H1 (cell line): ENCODE results near the gene IFNL1. TPM values are rescaled to one million over a fixed set of nuclear protein-coding genes. Genes with fewer than 3 reads are reported as not detected.

Experiments
- CTCF ChIA-PET: fragments of 300-600 bp; sonication (Branson Sonifier 250); formaldehyde crosslinking; loops from one replicate; lab custom pipeline; 2021; ENCODE audit not compliant: partially characterized antibody; lab: Charles Lee
- POLR2A ChIA-PET: fragments of 300-600 bp; sonication (Branson Sonifier 250); formaldehyde crosslinking; loops from one replicate; lab custom pipeline; 2021; ENCODE audit warnings: inconsistent platforms; ENCODE audit not compliant: partially characterized antibody; lab: Charles Lee
- DNase-seq, 2 experiments: peaks; one replicate each; pipeline versions ENCODE4 v3.0.0 to v3.0.0-alpha.2; 2010 to 2022; ENCODE audit warnings: low spot score in 2 of 2, low read depth in 1 of 2, mixed read lengths in 1 of 2
- FAIRE-seq: peaks from 2 replicates; lab custom pipeline; 2011; peaks lifted over from hg19 to GRCh38; lab: Jason Lieb, UNC
- H2AFZ ChIP-seq: 2 replicates; pipeline ENCODE4 v1.8.1; 2012; ENCODE audit warnings: low read length, inconsistent platforms
- H2AK5ac ChIP-seq: 2 replicates; pipeline ENCODE4 v1.6.1; 2013; ENCODE audit warnings: low read depth, low read length
- H2BK120ac ChIP-seq: replicated peaks from 2 replicates; pipeline ENCODE3; 2013; ENCODE audit warnings: low read depth, low read length, inconsistent platforms
- H2BK12ac ChIP-seq: 2 replicates; pipeline ENCODE4 v1.6.1; 2013; ENCODE audit warnings: low read depth, low read length
- H2BK15ac ChIP-seq: 2 replicates; pipeline ENCODE4 v1.6.1; 2013; ENCODE audit warnings: low read length
- H2BK20ac ChIP-seq: 2 replicates; pipeline ENCODE4 v1.6.1; 2013; ENCODE audit warnings: low read length
- H2BK5ac ChIP-seq: 2 replicates; pipeline ENCODE4 v1.6.1; 2013; ENCODE audit warnings: low read depth, low read length
- H3K14ac ChIP-seq: 2 replicates; pipeline ENCODE4 v1.6.1; 2013; ENCODE audit warnings: inconsistent platforms; ENCODE audit not compliant: insufficient read length
- H3K18ac ChIP-seq: 2 replicates; pipeline ENCODE4 v1.6.1; 2013; ENCODE audit warnings: low read length; ENCODE audit errors: extremely low read depth
- H3K23ac ChIP-seq: 2 replicates; pipeline ENCODE4 v1.6.1; 2013; ENCODE audit warnings: inconsistent platforms; ENCODE audit not compliant: insufficient read length
- H3K23me2 ChIP-seq: 2 replicates; pipeline ENCODE4 v1.6.1; 2013; ENCODE audit warnings: low read depth, low read length
- H3K27ac ChIP-seq: 2 replicates; pipeline ENCODE4 v1.6.1; 2011; ENCODE audit warnings: low read depth, low read length, inconsistent platforms
- H3K27me3 ChIP-seq, 4 experiments: replicated peaks in 1 of 4; 1 replicate in 1 of 4; 2 replicates in 3 of 4; pipeline versions ENCODE4 v1.6.1 to v1.8.1; 2011 to 2013; ENCODE audit warnings: low read length in 3 of 4, mild to moderate bottlenecking in 3 of 4, inconsistent platforms in 2 of 4, mixed read lengths in 2 of 4, moderate library complexity in 1 of 4; ENCODE audit not compliant: control insufficient read depth in 3 of 4, insufficient read depth in 3 of 4; ENCODE audit errors: extremely low read depth in 1 of 4
- H3K36me3 ChIP-seq, 4 experiments: 2 replicates each; pipeline versions ENCODE4 v1.6.1 to v1.8.1; 2011 to 2013; ENCODE audit warnings: mild to moderate bottlenecking in 4 of 4, low read length in 3 of 4, moderate library complexity in 2 of 4, control low read depth in 1 of 4, inconsistent platforms in 1 of 4; ENCODE audit not compliant: insufficient read depth in 4 of 4, control insufficient read depth in 2 of 4
- H3K4ac ChIP-seq: replicated peaks from 2 replicates; pipeline ENCODE3; 2013; ENCODE audit warnings: low read length, low read depth, mixed read lengths, inconsistent platforms; ENCODE audit not compliant: insufficient read length
- H3K4me1 ChIP-seq, 4 experiments: replicated peaks in 1 of 4; 1 replicate in 1 of 4; 2 replicates in 3 of 4; pipeline versions ENCODE4 v1.6.1 to v1.8.1; 2011 to 2013; ENCODE audit warnings: low read length in 3 of 4, inconsistent platforms in 2 of 4, mixed read lengths in 1 of 4; ENCODE audit not compliant: insufficient read depth in 4 of 4, control insufficient read depth in 3 of 4
- H3K4me2 ChIP-seq, 2 experiments: 2 replicates each; pipeline versions ENCODE4 v1.6.1 to v1.8.1; 2011 to 2013; ENCODE audit warnings: low read depth in 2 of 2, low read length in 2 of 2, control low read depth in 1 of 2, inconsistent platforms in 1 of 2, mild to moderate bottlenecking in 1 of 2; ENCODE audit not compliant: insufficient read depth in 1 of 2
- H3K4me3 ChIP-seq, 4 experiments: fragments of 200-600, 300-600 bp in 1 of 4; sonication (generic), shearing (Covaris generic), sonication (Bioruptor Twin) in 1 of 4; 2 replicates each; pipeline versions ENCODE4 v1.5.1 to v1.8.1; 2011 to 2016; ENCODE audit warnings: low read length in 4 of 4, low read depth in 3 of 4, control low read depth in 2 of 4, inconsistent platforms in 2 of 4, mild to moderate bottlenecking in 2 of 4, mixed read lengths in 1 of 4, moderate library complexity in 1 of 4; ENCODE audit not compliant: insufficient read depth in 2 of 4; ENCODE audit errors: extremely low read depth in 1 of 4
- H3K56ac ChIP-seq: replicated peaks from 2 replicates; pipeline ENCODE3; 2013; ENCODE audit warnings: low read depth, mild to moderate bottlenecking, mixed read lengths, low read length, inconsistent platforms; ENCODE audit not compliant: insufficient read length
- H3K79me1 ChIP-seq: 2 replicates; pipeline ENCODE4 v1.6.1; 2013; ENCODE audit warnings: low read depth, low read length, control low read depth
- H3K79me2 ChIP-seq, 2 experiments: 2 replicates each; pipeline versions ENCODE4 v1.6.1 to v1.8.1; 2012 to 2013; ENCODE audit warnings: low read length in 2 of 2, mild to moderate bottlenecking in 2 of 2, inconsistent platforms in 1 of 2; ENCODE audit not compliant: insufficient read depth in 2 of 2, control insufficient read depth in 1 of 2
- H3K9ac ChIP-seq, 4 experiments: replicated peaks in 1 of 4; 1 replicate in 1 of 4; 2 replicates in 3 of 4; pipeline versions ENCODE4 v1.6.1 to v1.8.1; 2011 to 2013; ENCODE audit warnings: low read depth in 3 of 4, low read length in 3 of 4, control low read depth in 2 of 4, mild to moderate bottlenecking in 2 of 4, moderate library complexity in 2 of 4, inconsistent platforms in 1 of 4; ENCODE audit errors: extremely low read depth in 1 of 4
- H3K9me3 ChIP-seq, 2 experiments: 2 replicates each; pipeline versions ENCODE4 v1.6.1 to v1.8.1; 2012 to 2013; ENCODE audit warnings: mild to moderate bottlenecking in 2 of 2, moderate library complexity in 2 of 2, control low read depth in 1 of 2, inconsistent platforms in 1 of 2, low read depth in 1 of 2, low read length in 1 of 2, mixed read lengths in 1 of 2; ENCODE audit not compliant: insufficient read depth in 2 of 2
- H4K20me1 ChIP-seq, 2 experiments: replicated peaks in 1 of 2; 2 replicates each; pipeline versions ENCODE3 to v1.8.1; 2011 to 2013; ENCODE audit warnings: inconsistent platforms in 2 of 2, low read length in 2 of 2, mild to moderate bottlenecking in 1 of 2; ENCODE audit not compliant: insufficient read depth in 2 of 2, control insufficient read depth in 1 of 2
- H4K5ac ChIP-seq: 2 replicates; pipeline ENCODE4 v1.6.1; 2013; ENCODE audit warnings: low read length, low read depth, mixed read lengths, inconsistent platforms; ENCODE audit not compliant: insufficient read length
- H4K8ac ChIP-seq: 2 replicates; pipeline ENCODE4 v1.8.0; 2013; ENCODE audit warnings: mild to moderate bottlenecking, moderate library complexity, low read length, inconsistent platforms; ENCODE audit not compliant: insufficient read depth; ENCODE audit errors: extremely low read depth
- H4K91ac ChIP-seq: replicated peaks from 2 replicates; pipeline ENCODE3; 2013; ENCODE audit warnings: low read length, mixed read lengths, inconsistent platforms; ENCODE audit not compliant: insufficient read length
- POU5F1 ChIP-seq: IDR thresholded peaks from 2 replicates; pipeline ENCODE4 v1.6.1; 2011; ENCODE audit warnings: low read depth, mild to moderate bottlenecking, low read length, moderate library complexity
- WGBS, 2 experiments: shearing (Covaris generic) in 1 of 2; methylation state at CpG; one replicate each; pipeline versions ENCODE4 v1.1.6 to v1.1.7; 2013 to 2015; ENCODE audit warnings: low lambda C conversion rate in 2 of 2, mixed read lengths in 2 of 2, inconsistent platforms in 1 of 2, low coverage in 1 of 2, missing lambda C conversion rate in 1 of 2; ENCODE audit not compliant: insufficient replicate concordance in 2 of 2, insufficient coverage in 1 of 2, insufficient read length in 1 of 2; ENCODE audit errors: extremely low coverage in 1 of 2, missing lambda C conversion rate in 1 of 2; 5-methylcytosine and 5-hydroxymethylcytosine counted together
- polyA plus RNA-seq, 7 experiments: library from polyadenylated mRNA; depleted of rRNA in 3 of 7; stranded (reverse) in 5 of 7; unstranded in 2 of 7; fragments of >200 nt in 5 of 7; fragments of 200-250 nt in 2 of 7; gene quantifications; 1 replicate in 5 of 7; 2 replicates in 1 of 7; 4 replicates in 1 of 7; pipeline versions ENCODE4 v1.2.1 to v1.2.3, GENCODE V29; 2011 to 2013; ENCODE audit warnings: missing spikeins in 2 of 7, mixed read lengths in 2 of 7
- total RNA-seq: library from RNA; stranded (reverse); fragmentation: NEBNext Ultra II Directional; extraction: Animal tissue kit (Norgen Biotek cat#: 25700); gene quantifications from 2 replicates; pipeline ENCODE4 v1.2.1, GENCODE V29; 2021

IFNL1 gene
- total and polyA plus RNA-seq, 2 of the 8 experiments (the other 6 are each of a cell fraction or from before 2014, with no cell fraction given), result not detected

- Histone ChIP-seq H3K4ac (no peak overlapping the region), H3K27ac (no peak overlapping the region), H3K23me2 (no peaks in the 10 kb centered on the region), H3K9ac (no peak overlapping the region), H3K4me2 (no peak overlapping the region), H3K56ac (no peak overlapping the region), H4K91ac (no peak overlapping the region), H4K8ac (no peak overlapping the region), H4K5ac (no peak overlapping the region), H3K79me2 (no peaks in the 10 kb centered on the region), H3K23ac (no peak overlapping the region), H3K79me1 (no peaks in the 10 kb centered on the region), H2BK120ac (no peak overlapping the region), H4K20me1 (no peaks in the 10 kb centered on the region), H2AK5ac (no peak overlapping the region), H3K4me1 (no peaks in the 10 kb centered on the region), H2BK12ac (no peak overlapping the region), H2AFZ (no peak overlapping the region), H2BK15ac (no peak overlapping the region), H3K36me3 (no peaks in the 10 kb centered on the region), H3K4me3 (no peak overlapping the region), H2BK20ac (no peak overlapping the region), H3K9me3 (no peaks in the 10 kb centered on the region), H3K27me3 (no peaks in the 10 kb centered on the region; a peak in 2 of 7 replicates), H3K14ac (no peak overlapping the region), H2BK5ac (no peak overlapping the region), H3K18ac (no peak overlapping the region)
- FAIRE-seq (no peak), DNase-seq (no peak)
- TF ChIP-seq POU5F1, result no peak
- ChIA-PET POLR2A (no interaction called here), CTCF (no interaction called here)
- WGBS, 2 experiments, result 79% methylated on average over 1 of the region's 1 CpG; no CpG with 5 or more reads in 1 of the 2 experiments
Observed at GRCh38 chr19:39284032-39284431, 12.2 kb upstream of the IFNL1 start.
